ENCODE results near the gene ITGA11.

DNA sequence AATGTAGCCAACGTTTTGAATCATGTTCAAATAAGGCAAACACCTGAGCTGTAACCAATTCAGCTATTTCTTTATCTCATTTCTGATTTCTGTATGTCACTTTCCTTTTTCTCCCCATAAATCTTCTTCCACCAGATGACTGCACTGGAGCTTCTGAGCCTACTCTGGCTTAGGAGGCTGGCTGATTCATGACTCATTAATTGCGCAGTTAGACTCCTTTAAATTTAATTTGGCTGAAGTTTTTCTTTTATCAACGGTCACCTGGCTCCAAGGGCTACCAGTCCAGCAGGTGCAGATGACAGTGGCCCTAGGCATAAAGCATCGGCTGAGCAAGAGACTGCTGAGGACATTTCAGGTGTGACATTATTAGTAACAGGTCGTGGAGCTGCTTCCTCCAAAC is 39.6 kb upstream of the ITGA11 start:
- no peak for TF ChIP-seq CREM (IDR thresholded peaks at IDR 0.05)
- no peak for TF ChIP-seq CREM (CRISPR knock-in tag; IDR thresholded peaks at IDR 0.05)
- no peak for TF ChIP-seq CTCF (CRISPR knock-in tag; IDR thresholded peaks at IDR 0.05)
- TF ChIP-seq MLLT10 (CRISPR knock-in tag; IDR thresholded peaks at IDR 0.05) = no peak
- no peak for TF ChIP-seq ZNF10 (CRISPR knock-in tag; IDR thresholded peaks at IDR 0.05; ENCODE audit: borderline replicate concordance, low read depth)
- no peak for TF ChIP-seq SSRP1 (CRISPR knock-in tag; IDR thresholded peaks at IDR 0.05)
- TF ChIP-seq, protein P1, sequence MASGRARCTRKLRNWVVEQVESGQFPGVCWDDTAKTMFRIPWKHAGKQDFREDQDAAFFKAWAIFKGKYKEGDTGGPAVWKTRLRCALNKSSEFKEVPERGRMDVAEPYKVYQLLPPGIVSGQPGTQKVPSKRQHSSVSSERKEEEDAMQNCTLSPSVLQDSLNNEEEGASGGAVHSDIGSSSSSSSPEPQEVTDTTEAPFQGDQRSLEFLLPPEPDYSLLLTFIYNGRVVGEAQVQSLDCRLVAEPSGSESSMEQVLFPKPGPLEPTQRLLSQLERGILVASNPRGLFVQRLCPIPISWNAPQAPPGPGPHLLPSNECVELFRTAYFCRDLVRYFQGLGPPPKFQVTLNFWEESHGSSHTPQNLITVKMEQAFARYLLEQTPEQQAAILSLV (CRISPR knock-in tag; IDR thresholded peaks at IDR 0.05; ENCODE audit: borderline replicate concordance) = no peak
